Measurements from ENCODE around the gene FIBCD1. TPM values are rescaled to one million over a fixed set of nuclear protein-coding genes. Genes with fewer than 3 reads are reported as not detected.

Gene FIBCD1
- total and polyA plus RNA-seq, 9 of the 15 experiments (the other 6 are each of a cell fraction or from before 2014, with no cell fraction given), result 0.53 to 1.2 (median 0.95) TPM; not detected in 4

- Histone ChIP-seq H3K4me1 (replicated peaks in 1 of 2; ENCODE audit: control insufficient read depth in 2 of 2, insufficient read depth in 2 of 2, low read length in 2 of 2) (peaks cover 0 to 37% of the 10 kb centered on the region in 2 experiments; a peak in 2 of 5 replicates), H3K9me3 (replicated peaks; ENCODE audit: control insufficient read depth, insufficient read depth, low read depth, low read length) (no peaks in the 10 kb centered on the region), H3K4me3 (no peak overlapping the region), H3K79me2 (ENCODE audit: control insufficient read depth, insufficient read depth, low read length) (no peaks in the 10 kb centered on the region), H4K20me1 (replicated peaks; ENCODE audit: control insufficient read depth, insufficient read depth, low read length) (peaks cover 89% of the 10 kb centered on the region), H3K27ac (ENCODE audit: extremely low read depth, low read depth, low read length) (no peak overlapping the region), H3K27me3 (ENCODE audit: control insufficient read depth in 2 of 2, insufficient read depth in 2 of 2, low read length in 2 of 2) (peaks cover 98 to 99% of the 10 kb centered on the region in 2 experiments), H3K9ac (ENCODE audit: insufficient read depth in 1 of 2, low read depth in 2 of 2, low read length in 2 of 2) (no peak overlapping the region), H2AFZ (ENCODE audit: low read depth, low read length) (no peak overlapping the region), H3K4me2 (ENCODE audit: insufficient read depth, low read length) (no peak overlapping the region), H3K9me1 (ENCODE audit: control insufficient read depth, insufficient read depth, low read length) (peaks cover 6% of the 10 kb centered on the region), H3K36me3 (ENCODE audit: control insufficient read depth, insufficient read depth, low read length) (no peaks in the 10 kb centered on the region)
- ChIA-PET POLR2A (interaction anchor here (0.8 to 10.0 kb wide), 5 partner anchors 11 to 119 kb away, joined by 3 to 131 read pairs (median 17); no protein-coding TSS in a partner anchor), CTCF (ENCODE audit: low intra/inter-chr PET ratio) (interaction anchor here (0.6 kb wide), 1 partner anchor 57 kb away, joined by 3 read pairs; no protein-coding TSS in a partner anchor)
- ATAC-seq (no peak), DNase-seq (ENCODE audit: extremely low read depth in 1 of 4, low spot score in 3 of 4) (peak in 2 of 4 experiments; percentile 65 to 76), FAIRE-seq (no peak)
- no TSS peak for BruUV-seq (replicated peaks)
- intact Hi-C loops (cut with micrococcal nuclease), result no loop called here
- in situ Hi-C loops (cut with MboI), result loop anchor here (25.0 kb wide), 1 partner anchor 276 kb away; no protein-coding TSS in a partner anchor
- WGBS (ENCODE audit: insufficient coverage, low coverage, missing lambda C conversion rate), result 18% methylated on average over 2 of the region's 2 CpGs
- TF ChIP-seq MGA (IDR thresholded peaks at IDR 0.05) (no peak), ZZZ3 (IDR thresholded peaks at IDR 0.05) (no peak), ATF3 (IDR thresholded peaks at IDR 0.05) (no peak), ATF3 (CRISPR knock-in tag; conservative IDR thresholded peaks at IDR 0.05) (0 out of 2 replicates have a peak, but pooled peaks have one; percentile 35), ZC3H4 (CRISPR knock-in tag; IDR thresholded peaks at IDR 0.05; ENCODE audit: borderline replicate concordance) (no peak), HMGXB4 (CRISPR knock-in tag; IDR thresholded peaks at IDR 0.05) (peak; percentile 25; the same call in 1 of the 2 replicates), NCOA1 (IDR thresholded peaks at IDR 0.05; ENCODE audit: low read depth) (no peak), SAP30 (IDR thresholded peaks at IDR 0.05; ENCODE audit: borderline replicate concordance, insufficient read depth, low read depth, low read length, poor library complexity, severe bottlenecking) (no peak)
Observed at GRCh38 chr9:130988400-130988747, 49.3 kb upstream of the FIBCD1 start.

Measured in K562 (cell line).